HEK293 (cell line): ENCODE measurements around the gene ZNF576.

Source experiments
- CTCF ChIP-seq: fragments of 450-650 bp; formaldehyde crosslinking; IDR thresholded peaks from 2 replicates; pipeline ENCODE4 v1.5.1; 2016; ENCODE audit warnings: missing biosample characterization, missing genetic modification characterization
- KLF8 ChIP-seq: fragments of 450-650 bp; formaldehyde crosslinking; IDR thresholded peaks from 2 replicates; pipeline ENCODE4 v1.5.1; 2016; ENCODE audit warnings: missing biosample characterization, missing genetic modification characterization
- SALL2 ChIP-seq: fragments of 450-650 bp; formaldehyde crosslinking; IDR thresholded peaks from 2 replicates; pipeline ENCODE4 v1.5.0; 2017; ENCODE audit warnings: missing biosample characterization, mild to moderate bottlenecking, missing genetic modification characterization, borderline replicate concordance
- ZNF23 ChIP-seq: fragments of 450-650 bp; formaldehyde crosslinking; IDR thresholded peaks from 2 replicates; pipeline ENCODE4 v1.5.1; 2016; ENCODE audit warnings: missing biosample characterization, missing genetic modification characterization, borderline replicate concordance
- ZNF629 ChIP-seq: fragments of 450-650 bp; formaldehyde crosslinking; IDR thresholded peaks from 2 replicates; pipeline ENCODE4 v1.5.1; 2017; ENCODE audit warnings: missing biosample characterization, missing genetic modification characterization
- ZNF777 ChIP-seq: fragments of 450-650 bp; formaldehyde crosslinking; IDR thresholded peaks from 2 replicates; pipeline ENCODE4 v1.5.1; 2017; ENCODE audit warnings: missing biosample characterization, missing genetic modification characterization, borderline replicate concordance

GRCh38 chr19:43572171-43572588 is 24.2 kb upstream of the ZNF576 start:
- no peak for TF ChIP-seq ZNF23 (tag by site-specific recombination)
- TF ChIP-seq CTCF (tag by site-specific recombination): no peak
- peak; percentile 94 for TF ChIP-seq KLF8 (tag by site-specific recombination)
- TF ChIP-seq SALL2 (tag by site-specific recombination): no peak
- TF ChIP-seq ZNF629 (tag by site-specific recombination): peak; percentile 97
- TF ChIP-seq ZNF777 (tag by site-specific recombination): no peak
